Calu3 (cell line): ENCODE results near the gene DDX41. TPM values are rescaled to one million over a fixed set of nuclear protein-coding genes. Genes with fewer than 3 reads are reported as not detected.

Source experiments
- BruUV-seq: library from RNA; stranded (reverse); fragments of 400-500 nt; replicated peaks from 2 replicates; lab custom pipeline; 2021; lab: Mats Ljungman, UMichigan
- CTCF ChIA-PET: fragments of 300-600 bp; sonication (Branson Sonifier 250); formaldehyde crosslinking; loops from one replicate; lab custom pipeline; 2022; ENCODE audit warnings: antibody characterized with exemption; lab: Charles Lee
- DNase-seq: peaks from one replicate; pipeline ENCODE4 v3.0.0; 2022
- H3K27ac Mint-ChIP-seq: one replicate; pipeline ENCODE4 v1.8.0; 2022; ENCODE audit warnings: mixed read lengths; ENCODE audit not compliant: unreplicated experiment
- H3K27me3 Mint-ChIP-seq: one replicate; pipeline ENCODE4 v1.8.0; 2022; ENCODE audit warnings: mixed read lengths; ENCODE audit not compliant: unreplicated experiment
- H3K36me3 Mint-ChIP-seq: one replicate; pipeline ENCODE4 v1.8.0; 2022; ENCODE audit warnings: mild to moderate bottlenecking, moderate library complexity, mixed read lengths; ENCODE audit not compliant: insufficient read depth, unreplicated experiment
- H3K4me1 Mint-ChIP-seq: one replicate; pipeline ENCODE4 v1.8.0; 2022; ENCODE audit warnings: mild to moderate bottlenecking, low read depth, mixed read lengths; ENCODE audit not compliant: unreplicated experiment
- H3K4me3 Mint-ChIP-seq: one replicate; pipeline ENCODE4 v1.8.0; 2022; ENCODE audit warnings: mild to moderate bottlenecking, low read depth, moderate library complexity, mixed read lengths; ENCODE audit not compliant: unreplicated experiment
- H3K9me3 Mint-ChIP-seq: one replicate; pipeline ENCODE4 v1.8.0; 2022; ENCODE audit warnings: low read depth, mixed read lengths; ENCODE audit not compliant: unreplicated experiment
- intact Hi-C: fragments of 100-400 bp; cut with micrococcal nuclease; formaldehyde crosslinking; loops from one replicate; pipeline ENCODE4 v1.10.0; 2022; ENCODE audit not compliant: unreplicated experiment
- total RNA-seq: library from RNA; stranded (reverse); gene quantifications from 2 replicates; pipeline ENCODE4 v1.2.3, GENCODE V29; 2022
- TF ChIP-seq, protein P1 (sequence below): fragments of 200-600 bp; IDR thresholded peaks from one replicate; pipeline ENCODE4 v1.8.0; 2022; ENCODE audit warnings: antibody characterized with exemption; ENCODE audit not compliant: unreplicated experiment

DDX41 gene
- total RNA-seq, 1 experiment from 2014 or later: 101 TPM

DNA sequence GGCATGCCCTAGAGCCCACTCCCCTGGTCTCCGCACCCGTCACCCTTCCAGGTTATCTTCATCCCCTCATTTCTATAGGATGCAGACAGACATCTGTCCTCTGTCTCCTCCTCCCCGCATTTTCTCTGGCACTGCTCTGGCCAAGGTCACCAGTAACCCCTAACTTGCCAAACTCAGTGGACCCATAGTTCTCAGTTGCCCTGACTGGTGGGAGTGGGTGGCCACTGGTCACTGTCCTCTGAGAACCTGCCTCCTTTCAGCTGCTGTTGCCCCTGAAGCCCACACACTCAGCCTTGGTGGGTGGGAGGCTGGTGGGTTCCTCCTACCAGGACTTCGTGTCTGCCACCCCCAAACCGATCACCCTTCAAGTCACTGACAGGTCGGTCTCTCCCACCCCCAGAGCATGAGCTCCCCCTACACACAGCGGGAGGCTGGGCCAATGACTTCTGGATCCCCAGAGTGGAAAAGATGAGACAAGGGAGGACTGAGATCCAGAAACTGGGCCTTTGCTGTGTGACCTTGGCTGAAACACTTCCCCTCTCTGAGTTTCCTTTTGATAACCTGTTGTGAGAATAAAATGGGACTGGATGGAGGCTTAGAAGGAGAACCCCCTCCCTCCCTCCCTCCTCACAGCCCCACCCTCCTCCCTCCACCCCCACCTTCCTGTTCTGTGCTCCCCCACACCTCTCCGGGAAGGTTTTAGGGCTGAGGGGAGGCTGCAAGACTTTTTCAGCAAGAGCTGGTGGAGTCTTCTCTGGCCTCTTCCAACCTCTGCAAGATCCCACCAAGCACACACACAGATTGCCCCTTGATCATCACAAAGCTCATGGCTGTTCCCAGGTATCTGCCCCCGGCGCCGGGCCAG lies 41.0 kb downstream of the DDX41 start:
- no peak overlapping the region for H3K4me3 Mint-ChIP-seq
- intact Hi-C loops: no loop called here
- H3K36me3 Mint-ChIP-seq: peaks cover 91% of the 10 kb centered on the region
- BruUV-seq: no TSS peak
- no peak for DNase-seq
- no peaks in the 10 kb centered on the region for H3K27me3 Mint-ChIP-seq
- TF ChIP-seq, protein P1, sequence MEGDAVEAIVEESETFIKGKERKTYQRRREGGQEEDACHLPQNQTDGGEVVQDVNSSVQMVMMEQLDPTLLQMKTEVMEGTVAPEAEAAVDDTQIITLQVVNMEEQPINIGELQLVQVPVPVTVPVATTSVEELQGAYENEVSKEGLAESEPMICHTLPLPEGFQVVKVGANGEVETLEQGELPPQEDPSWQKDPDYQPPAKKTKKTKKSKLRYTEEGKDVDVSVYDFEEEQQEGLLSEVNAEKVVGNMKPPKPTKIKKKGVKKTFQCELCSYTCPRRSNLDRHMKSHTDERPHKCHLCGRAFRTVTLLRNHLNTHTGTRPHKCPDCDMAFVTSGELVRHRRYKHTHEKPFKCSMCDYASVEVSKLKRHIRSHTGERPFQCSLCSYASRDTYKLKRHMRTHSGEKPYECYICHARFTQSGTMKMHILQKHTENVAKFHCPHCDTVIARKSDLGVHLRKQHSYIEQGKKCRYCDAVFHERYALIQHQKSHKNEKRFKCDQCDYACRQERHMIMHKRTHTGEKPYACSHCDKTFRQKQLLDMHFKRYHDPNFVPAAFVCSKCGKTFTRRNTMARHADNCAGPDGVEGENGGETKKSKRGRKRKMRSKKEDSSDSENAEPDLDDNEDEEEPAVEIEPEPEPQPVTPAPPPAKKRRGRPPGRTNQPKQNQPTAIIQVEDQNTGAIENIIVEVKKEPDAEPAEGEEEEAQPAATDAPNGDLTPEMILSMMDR: no peak
- H3K4me1 Mint-ChIP-seq: peaks cover 33% of the 10 kb centered on the region
- CTCF ChIA-PET: interaction anchor here (1.2 to 1.9 kb wide), 2 partner anchors 20 to 86 kb away, joined by 3 to 6 read pairs; no protein-coding TSS in a partner anchor
- peak overlapping the region; percentile 32 for H3K27ac Mint-ChIP-seq
- no peaks in the 10 kb centered on the region for H3K9me3 Mint-ChIP-seq

DNA sequence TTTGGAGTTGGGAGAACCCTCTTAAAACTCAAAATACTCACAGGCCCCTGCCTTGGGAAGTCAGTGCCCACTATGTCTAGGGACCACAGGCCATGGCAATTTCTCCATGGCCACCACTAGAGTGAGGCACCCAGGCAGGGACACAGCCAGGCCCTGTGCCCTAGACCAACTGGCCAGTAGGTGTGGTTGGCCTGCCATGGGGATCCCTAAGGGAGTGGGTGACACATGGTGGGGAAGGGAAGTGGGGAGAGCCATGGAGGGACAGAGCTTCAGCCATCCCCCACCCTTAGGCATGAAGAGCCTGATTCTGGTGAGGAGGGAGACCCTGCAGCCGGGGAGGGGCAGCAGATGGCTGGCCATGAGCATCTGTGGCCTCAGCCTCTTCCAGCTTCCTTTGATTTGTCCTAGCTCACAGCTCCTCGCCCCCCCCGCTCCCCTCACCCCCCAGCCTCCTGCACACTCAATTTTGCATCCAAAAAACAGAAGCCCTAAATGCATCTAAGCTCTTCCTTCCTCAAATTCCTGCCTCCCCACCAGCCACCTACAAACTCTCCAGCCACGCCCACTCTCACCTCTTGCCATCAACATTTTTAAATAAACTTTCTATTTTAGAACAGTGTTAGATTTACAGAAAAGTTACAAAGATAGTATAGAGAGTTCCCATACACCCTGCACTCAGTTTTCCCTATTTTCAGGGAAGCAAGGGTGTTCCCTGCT lies 41.8 kb downstream of the DDX41 start:
- Mint-ChIP-seq H3K27me3 (no peaks in the 10 kb centered on the region), H3K4me3 (peak overlapping the region; percentile 76), H3K27ac (peak overlapping the region; percentile 32), H3K36me3 (peaks cover 91% of the 10 kb centered on the region), H3K9me3 (no peaks in the 10 kb centered on the region), H3K4me1 (peaks cover 40% of the 10 kb centered on the region)
- intact Hi-C loops: no loop called here
- DNase-seq: no peak
- TF ChIP-seq, protein P1: no peak
- no TSS peak for BruUV-seq
- CTCF ChIA-PET: interaction anchor here (0.5 to 1.2 kb wide), 3 partner anchors 13 to 85 kb away, joined by 3 to 4 read pairs (median 3); no protein-coding TSS in a partner anchor

DNA sequence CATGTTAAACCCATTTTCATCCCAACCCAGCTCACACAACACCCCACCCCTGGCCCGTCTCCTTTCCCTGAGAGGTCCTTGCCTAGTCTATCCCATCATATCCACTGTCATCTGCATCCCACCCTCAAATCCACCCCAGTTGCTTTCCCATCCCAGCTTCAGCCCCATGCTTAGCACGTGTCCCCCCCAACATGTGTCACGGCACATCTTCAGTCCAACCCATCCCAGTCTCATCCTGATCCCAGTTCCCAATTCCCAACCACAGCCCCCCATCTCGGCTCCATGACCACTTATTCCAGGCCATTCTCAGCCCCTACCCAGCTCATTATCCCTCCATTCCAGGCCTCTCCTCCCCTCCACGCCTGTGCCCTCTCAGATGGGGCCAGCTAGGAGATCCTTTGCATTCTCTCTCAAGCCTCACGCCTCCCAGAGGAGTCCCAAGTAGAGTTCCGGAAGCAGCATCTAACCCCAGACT lies 42.7 kb downstream of the DDX41 start:
- H3K4me3 Mint-ChIP-seq: peak overlapping the region; percentile 76
- intact Hi-C loops: no loop called here
- CTCF ChIA-PET: interaction anchor here (0.5 kb wide), 1 partner anchor 14 kb away, joined by 4 read pairs; no protein-coding TSS in a partner anchor

More for the DNA sequence above, 42.7 kb downstream of the DDX41 start:
- Mint-ChIP-seq H3K27ac (peak overlapping the region; percentile 25), H3K27me3 (no peaks in the 10 kb centered on the region), H3K36me3 (peaks cover 85% of the 10 kb centered on the region), H3K4me1 (peaks cover 40% of the 10 kb centered on the region), H3K9me3 (no peaks in the 10 kb centered on the region)
- DNase-seq: no peak
- TF ChIP-seq, protein P1: no peak
- no TSS peak for BruUV-seq
